RWPE2 (cell line): ENCODE measurements around the gene NHS.

Experiments
- ATAC-seq: fragments of 200-7000 bp; cut with Tn5 transposase; 3 replicates; pipeline ENCODE4 v1.9.1; 2021; ENCODE audit warnings: low read depth
- DNase-seq: peaks from one replicate; pipeline ENCODE4 v3.0.0-alpha.2; 2020; ENCODE audit warnings: low spot score
- H3K27ac ChIP-seq: fragments of 450-650 bp; 2 replicates; pipeline ENCODE4 v1.5.1; 2017; ENCODE audit warnings: mild to moderate bottlenecking; ENCODE audit not compliant: poor library complexity, severe bottlenecking
- H3K27me3 ChIP-seq: fragments of 250-450 bp; sonication (Bioruptor Pico); 2 replicates; pipeline ENCODE4 v1.5.1; 2021; ENCODE audit warnings: mild to moderate bottlenecking, moderate library complexity; ENCODE audit not compliant: insufficient read depth, poor library complexity, severe bottlenecking
- H3K36me3 ChIP-seq: fragments of 250-450 bp; sonication (Bioruptor Pico); 2 replicates; pipeline ENCODE4 v1.5.1; 2020; ENCODE audit warnings: low read depth, mild to moderate bottlenecking, moderate library complexity
- H3K4me1 ChIP-seq: fragments of 250-450 bp; sonication (Bioruptor Pico); 2 replicates; pipeline ENCODE4 v1.5.1; 2021; ENCODE audit warnings: mild to moderate bottlenecking, moderate library complexity; ENCODE audit not compliant: insufficient read depth, poor library complexity, severe bottlenecking
- H3K4me3 ChIP-seq: fragments of 250-450 bp; sonication (Bioruptor Pico); 2 replicates; pipeline ENCODE4 v1.5.1; 2021; ENCODE audit warnings: mild to moderate bottlenecking, moderate library complexity; ENCODE audit not compliant: severe bottlenecking
- H3K9me3 ChIP-seq: fragments of 250-450 bp; sonication (Bioruptor Pico); 2 replicates; pipeline ENCODE4 v1.5.1; 2021; ENCODE audit warnings: mild to moderate bottlenecking, moderate library complexity; ENCODE audit not compliant: severe bottlenecking
- CTCF ChIP-seq: fragments of 450-650 bp; IDR thresholded peaks from one replicate; pipeline ENCODE4 v1.5.1; 2017; ENCODE audit warnings: mild to moderate bottlenecking, moderate library complexity; ENCODE audit not compliant: poor library complexity, severe bottlenecking

Gene NHS

GRCh38 chrX:17744896-17745523, 370.0 kb downstream of the NHS start:
- H3K9me3 ChIP-seq: no peaks in the 10 kb centered on the region
- TF ChIP-seq CTCF: peak; percentile 57
- DNase-seq (no peak), ATAC-seq (no peak)
- H3K27me3 ChIP-seq: no peaks in the 10 kb centered on the region
- peaks cover 9% of the 10 kb centered on the region for H3K36me3 ChIP-seq
- H3K4me3 ChIP-seq: no peak overlapping the region
- no peak overlapping the region for H3K27ac ChIP-seq
- H3K4me1 ChIP-seq: peaks cover 9% of the 10 kb centered on the region

GRCh38 chrX:17747692-17748091, 372.7 kb downstream of the NHS start:
- H3K4me3 ChIP-seq: no peak overlapping the region
- H3K27me3 ChIP-seq: no peaks in the 10 kb centered on the region
- TF ChIP-seq CTCF: no peak
- H3K36me3 ChIP-seq: peaks cover 21% of the 10 kb centered on the region
- ATAC-seq (no peak), DNase-seq (no peak)
- H3K27ac ChIP-seq: no peak overlapping the region
- no peaks in the 10 kb centered on the region for H3K9me3 ChIP-seq
- H3K4me1 ChIP-seq: peaks cover 9% of the 10 kb centered on the region

DNA sequence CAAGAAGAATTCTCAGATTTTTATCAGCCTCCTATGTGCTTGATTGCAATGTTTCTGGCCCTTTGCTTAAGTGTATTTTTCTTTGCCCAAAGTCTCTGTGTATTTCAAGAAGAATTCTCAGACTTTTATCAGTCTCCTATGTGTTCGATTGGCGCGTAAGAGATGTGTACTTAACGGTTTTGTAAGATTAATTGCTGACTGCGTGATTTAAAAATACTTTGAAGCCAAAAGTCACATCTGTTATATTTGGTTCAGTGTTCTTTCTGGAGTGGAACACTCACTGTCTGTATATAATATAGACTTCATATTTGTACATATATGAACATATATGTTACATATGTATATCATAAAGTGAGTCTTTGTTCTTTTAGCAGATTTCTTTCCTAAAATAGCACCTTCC, 373.7 kb downstream of the NHS start:
- DNase-seq: no peak
- H3K27me3 ChIP-seq: no peaks in the 10 kb centered on the region
- no peak overlapping the region for H3K27ac ChIP-seq
- H3K9me3 ChIP-seq: no peaks in the 10 kb centered on the region
- H3K4me1 ChIP-seq: peaks cover 6% of the 10 kb centered on the region
- no peak for ATAC-seq
- peaks cover 21% of the 10 kb centered on the region for H3K36me3 ChIP-seq
- no peak for TF ChIP-seq CTCF
- H3K4me3 ChIP-seq: no peak overlapping the region

DNA sequence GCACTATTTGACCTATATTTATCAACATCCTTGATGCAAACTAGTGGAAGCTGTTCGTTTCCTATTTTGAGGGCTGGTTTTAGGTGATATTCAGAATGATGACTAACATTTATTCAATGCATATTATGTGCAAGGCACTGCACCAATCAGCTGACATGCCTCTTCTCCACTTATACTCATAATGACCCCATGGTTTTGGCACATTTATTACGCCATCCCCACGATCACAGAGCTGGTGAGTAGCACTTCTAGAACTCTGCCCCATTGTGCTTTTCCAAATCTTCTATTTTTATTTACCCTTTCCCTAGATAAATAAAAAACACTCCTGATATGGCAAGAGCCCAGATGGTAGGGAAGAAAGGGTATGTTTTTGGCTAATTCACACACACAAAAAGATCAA, 375.4 kb downstream of the NHS start:
- Histone ChIP-seq H3K4me3 (no peak overlapping the region), H3K4me1 (no peaks in the 10 kb centered on the region), H3K27ac (no peak overlapping the region), H3K9me3 (no peaks in the 10 kb centered on the region), H3K36me3 (peaks cover 26% of the 10 kb centered on the region), H3K27me3 (no peaks in the 10 kb centered on the region)
- no peak for ATAC-seq
- no peak for TF ChIP-seq CTCF
- no peak for DNase-seq

- no peaks in the 10 kb centered on the region for H3K4me1 ChIP-seq
- DNase-seq (no peak), ATAC-seq (no peak)
- H3K27ac ChIP-seq: no peak overlapping the region
- no peak for TF ChIP-seq CTCF
- no peaks in the 10 kb centered on the region for H3K9me3 ChIP-seq
- 0 out of 2 replicates have a peak, but pooled peaks cover 5% of the 10 kb centered on the region for H3K36me3 ChIP-seq
- no peaks in the 10 kb centered on the region for H3K27me3 ChIP-seq
- no peak overlapping the region for H3K4me3 ChIP-seq
These were observed 383.4 kb downstream of the NHS start for GRCh38 chrX:17758382-17758781.
